ENCODE measurements around the gene UIMC1.

UIMC1 gene

DNA sequence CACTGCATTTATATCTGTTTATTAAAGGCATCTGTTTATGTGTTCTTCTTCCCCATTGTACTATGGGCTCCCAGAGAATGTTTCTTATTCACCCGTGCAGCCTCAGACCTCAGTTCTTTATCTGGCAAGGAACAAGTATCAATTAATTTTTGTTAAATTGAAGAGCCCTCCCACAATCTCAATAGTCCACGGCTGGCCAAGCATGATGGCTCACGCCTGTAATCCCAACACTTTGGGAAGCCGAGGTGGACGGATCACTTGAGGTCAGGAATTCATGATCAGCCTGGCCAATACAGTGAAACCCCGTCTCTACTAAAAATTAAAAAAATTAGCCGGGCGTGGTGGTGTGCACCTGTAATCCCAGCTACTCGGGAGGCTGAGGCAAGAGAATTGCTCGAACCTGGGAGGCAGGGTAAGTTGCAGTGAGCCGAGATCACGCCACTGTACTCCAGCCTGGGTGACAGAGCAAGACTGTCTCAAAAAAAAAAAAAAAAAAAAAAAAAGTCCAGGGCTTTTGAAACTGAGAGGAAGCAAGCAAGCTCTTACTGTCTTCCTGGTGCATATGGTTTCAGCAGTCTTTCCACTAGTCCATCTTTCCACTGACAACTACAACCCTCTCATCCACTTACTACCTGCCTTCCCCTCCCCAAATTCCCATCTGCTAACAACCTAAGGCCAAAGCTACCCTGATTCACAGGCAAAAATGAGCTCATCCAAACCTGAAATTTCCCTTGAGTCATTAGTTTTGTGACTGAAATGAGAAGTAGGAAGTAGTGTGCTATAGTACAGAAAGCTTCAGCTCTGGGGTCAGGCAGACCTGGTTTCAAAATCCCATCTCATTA is 105.1 kb downstream of the UIMC1 start:
- no peak for DNase-seq

DNA sequence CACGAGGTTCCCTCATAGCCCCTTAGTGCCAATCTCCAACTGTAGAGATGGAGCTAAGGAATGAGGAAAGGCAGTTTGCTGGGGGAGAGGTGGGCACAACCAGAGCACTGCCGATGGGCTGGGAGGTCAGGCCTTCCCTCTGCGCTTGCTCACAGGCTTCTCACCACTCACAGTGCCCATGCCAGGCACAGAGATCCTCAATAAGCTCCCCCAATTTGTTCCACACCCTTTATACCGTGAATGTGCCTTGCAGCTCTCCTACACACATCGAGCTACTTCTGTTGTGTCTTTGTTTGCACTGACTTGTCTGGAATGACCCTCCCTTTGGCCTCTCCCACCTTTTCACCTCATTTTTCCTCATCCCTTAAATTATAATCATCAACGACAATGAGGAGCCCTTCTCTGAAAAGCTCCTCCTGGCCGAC is 105.8 kb downstream of the UIMC1 start:
- DNase-seq: no peak

DNA sequence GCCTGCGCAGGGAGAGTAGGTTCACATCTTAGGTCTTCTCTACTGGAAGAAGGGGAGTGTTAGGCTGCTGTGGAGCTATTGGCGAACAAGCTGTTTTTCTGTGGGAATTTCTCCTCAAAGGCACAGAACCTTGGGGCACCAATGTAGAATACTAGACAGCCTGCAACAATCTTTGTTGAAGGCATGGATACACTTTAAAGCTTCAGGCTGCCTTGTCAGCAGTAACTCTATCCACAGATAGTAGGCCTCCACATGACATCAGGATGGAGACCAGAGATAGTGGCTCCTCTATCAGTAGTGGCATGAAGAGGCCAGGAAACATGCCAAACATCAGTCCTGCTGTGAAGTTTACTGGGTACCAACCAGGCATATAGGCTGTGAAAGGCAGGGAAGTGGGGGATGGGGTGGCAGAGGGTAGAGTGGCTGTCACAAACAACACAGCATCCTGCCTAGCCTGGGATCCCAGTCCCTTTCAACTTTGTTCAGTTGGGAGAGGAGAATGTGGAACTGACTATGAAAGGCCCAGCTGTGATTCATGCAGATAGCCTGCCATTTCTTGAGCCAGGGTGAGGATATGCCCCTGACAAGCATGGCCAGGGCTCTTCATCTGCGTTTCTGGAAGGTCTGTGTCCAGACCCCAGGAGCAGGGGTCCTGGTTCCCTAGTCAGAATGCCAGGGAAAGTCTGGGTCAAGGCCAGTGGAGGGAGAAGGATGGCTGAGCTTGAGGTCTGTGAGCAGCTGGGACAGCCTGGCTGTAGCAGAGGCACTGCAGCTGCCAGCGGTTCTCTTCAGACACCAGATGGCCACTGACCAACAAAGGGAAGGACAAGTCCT is 106.4 kb downstream of the UIMC1 start:
- DNase-seq: no peak

DNA sequence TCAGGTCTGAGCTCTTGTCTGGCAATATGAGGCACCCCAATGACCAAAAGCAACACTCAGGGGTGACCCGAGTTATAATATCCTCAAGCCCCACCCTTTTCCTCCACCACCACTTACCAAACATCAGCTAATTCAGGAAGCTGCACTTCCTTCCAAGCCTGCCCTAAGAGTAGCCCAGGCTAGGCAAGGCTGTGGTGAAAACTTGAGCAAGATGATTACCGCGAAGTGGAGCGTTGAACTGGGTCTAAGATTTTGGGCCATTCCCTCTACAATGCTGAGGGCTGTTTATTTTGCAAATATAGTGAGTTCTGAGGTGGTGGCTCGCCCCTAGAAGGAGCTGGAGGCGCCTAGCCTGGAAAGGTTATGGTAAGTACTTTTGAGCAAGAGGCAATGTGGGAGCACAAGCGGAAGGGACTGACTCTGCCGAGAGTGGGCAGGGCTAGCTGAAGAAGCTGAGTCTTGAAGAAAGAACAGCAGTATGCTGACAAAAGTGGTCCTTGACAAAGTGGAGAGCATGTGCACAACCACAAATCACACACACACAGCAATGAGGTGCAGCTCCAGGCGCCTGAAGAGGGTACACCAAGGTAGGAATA is 107.2 kb downstream of the UIMC1 start, which contains the start of gene HK3:
Gene HK3, minus strand, starts transcription at position 51 of the 596 bp plus-strand sequence. CDS start 3,187 bp downstream, outside the sequence.
- no peak for DNase-seq

DNA sequence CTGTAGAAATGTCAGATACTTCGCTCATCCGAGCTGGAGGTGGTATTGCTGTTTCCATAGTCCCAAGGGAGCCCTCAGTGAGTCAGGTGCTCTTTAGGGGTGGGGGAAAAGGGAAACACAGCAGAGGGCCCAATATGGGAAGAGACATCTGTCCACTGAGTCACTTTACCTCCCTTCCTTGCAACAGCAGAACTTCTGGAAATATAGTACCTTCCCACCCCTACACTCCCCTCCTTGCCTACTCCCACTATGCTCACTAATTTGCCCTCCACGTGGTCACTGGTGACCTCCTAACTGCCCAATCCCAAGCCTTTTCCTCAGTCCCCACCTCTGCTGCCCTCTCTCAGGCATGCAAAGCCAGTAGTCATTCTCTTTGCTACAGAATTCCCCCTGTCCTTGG is 109.3 kb downstream of the UIMC1 start:
- DNase-seq: no peak

DNA sequence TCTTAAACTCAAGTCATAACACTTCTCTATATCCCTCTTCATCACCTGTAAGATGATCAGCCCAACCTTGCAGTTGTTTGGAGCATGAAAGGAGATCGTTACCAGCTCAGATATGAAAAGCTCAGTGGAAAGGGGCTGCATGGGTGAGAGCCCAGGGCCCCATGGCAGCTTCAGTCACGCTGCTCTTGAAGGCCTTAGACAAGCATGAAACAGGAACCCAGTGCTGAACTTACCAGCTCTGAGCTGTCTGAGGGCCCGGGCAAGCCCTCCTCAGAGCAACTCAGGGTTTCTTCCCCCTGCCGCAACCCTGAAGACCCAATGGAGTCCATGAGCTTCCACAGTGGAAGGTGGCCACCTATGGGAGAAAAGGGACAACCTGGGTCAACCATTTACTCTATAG is 110.7 kb downstream of the UIMC1 start:
- no peak for DNase-seq

DNA sequence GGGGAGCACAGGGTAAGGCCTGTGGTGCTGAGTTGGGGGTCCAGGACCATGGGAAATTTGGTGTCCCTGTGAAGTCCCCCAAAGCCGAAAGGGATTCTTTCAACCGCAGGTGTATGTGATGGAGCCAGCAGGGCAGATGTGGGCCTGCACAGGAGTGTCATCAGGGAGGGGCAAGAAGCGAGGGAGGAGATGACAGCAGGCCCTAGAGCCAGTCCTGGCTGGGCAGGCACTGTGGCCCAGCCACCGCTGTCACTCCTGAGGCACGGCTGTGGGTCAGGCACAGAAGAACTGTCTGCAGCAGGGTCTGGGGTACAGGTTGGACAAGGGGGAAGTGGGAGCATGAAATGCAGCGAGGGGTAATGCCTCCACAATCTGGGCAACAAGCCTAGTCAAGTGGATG is 112.3 kb downstream of the UIMC1 start:
- DNase-seq: no peak

DNA sequence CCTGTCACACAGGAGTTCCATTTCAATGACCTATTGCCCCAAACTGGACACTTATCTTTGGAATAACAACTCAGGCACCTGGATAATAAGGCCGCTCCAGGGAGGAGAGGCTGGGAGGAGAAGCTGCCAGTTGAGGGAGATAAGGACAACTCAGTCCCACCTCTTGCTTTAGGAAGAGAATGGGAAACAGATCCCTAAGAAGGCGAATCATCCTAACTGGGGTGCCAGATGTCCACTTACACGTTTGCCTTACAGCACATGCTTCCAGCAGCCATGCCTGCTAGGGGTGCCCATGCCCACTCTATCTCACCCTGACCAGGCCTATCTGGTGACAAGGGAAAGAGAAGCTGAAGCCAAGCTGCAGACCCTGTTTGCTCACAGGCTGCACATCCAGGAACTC is 113.9 kb downstream of the UIMC1 start:
- DNase-seq: no peak

DNA sequence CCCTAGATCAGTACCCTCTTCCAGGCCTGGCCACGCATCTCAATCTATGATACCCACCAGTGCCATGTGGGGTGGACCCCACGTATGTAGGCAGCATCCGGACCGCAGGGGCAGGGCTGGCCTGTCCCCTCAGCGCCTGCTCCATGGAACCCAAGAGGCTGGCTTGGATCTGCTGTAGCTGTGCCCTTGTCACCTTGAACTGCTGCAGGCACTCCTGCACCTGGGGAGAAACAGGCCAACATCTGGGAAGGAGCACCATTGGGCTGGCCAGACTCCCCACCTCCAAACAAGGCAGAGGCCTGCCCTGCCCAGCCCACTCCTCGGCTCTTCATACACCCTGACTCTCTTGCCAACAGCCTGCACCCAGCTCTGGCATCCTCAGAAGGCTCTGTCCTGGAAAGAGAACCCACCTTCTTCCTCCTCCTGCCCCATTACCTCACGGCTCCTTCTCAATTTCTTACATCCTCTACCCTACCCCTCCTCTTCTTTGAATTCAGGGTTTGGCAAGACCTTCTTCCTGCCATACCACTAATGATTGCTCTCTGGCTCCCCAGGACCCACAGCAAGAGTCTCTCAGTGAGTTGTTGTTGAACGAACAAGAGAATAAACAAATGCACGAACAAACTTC is 115.1 kb downstream of the UIMC1 start:
- no peak for DNase-seq

DNA sequence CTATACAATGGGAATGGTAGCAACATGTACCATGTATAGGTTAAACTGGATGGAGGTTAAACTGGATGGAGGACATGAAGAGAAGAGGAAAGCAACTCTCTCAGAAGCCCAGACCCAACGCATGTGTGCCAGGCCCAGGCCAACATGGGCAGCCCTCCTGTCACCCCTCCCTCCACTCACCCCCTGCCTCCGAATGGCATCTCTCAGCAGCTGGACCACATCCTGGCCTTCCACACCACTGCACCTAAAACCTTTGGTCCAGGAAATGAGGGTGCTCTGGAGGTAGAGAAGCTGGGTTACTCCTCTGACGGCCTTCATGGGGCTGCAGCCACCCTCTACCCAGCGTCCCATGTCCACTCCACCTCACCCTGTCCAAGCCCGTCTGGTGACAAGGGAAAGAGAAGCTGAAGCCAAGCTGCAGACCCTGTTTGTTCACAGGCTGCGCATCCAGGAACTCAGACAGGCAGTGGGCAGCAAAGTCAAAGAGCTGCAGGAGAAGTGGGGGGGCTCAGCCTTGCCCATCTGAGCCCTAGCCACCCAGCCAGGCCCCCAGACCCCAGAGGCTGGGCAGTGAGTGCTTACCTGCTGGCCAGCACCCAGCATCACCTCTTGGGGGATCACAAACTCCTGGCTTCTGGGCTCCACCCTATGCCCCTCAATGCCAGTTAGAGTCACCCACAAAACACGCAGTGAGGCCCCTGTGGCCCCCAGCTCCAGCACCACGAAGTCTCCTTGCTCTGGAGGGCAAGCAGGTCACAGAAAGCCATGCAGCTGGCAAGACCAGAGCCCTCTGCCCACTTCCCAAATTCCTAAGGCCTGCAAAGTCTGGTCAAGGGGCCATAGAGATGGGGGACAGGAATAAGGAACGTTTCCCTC is 115.9 kb downstream of the UIMC1 start:
- DNase-seq: no peak

DNA sequence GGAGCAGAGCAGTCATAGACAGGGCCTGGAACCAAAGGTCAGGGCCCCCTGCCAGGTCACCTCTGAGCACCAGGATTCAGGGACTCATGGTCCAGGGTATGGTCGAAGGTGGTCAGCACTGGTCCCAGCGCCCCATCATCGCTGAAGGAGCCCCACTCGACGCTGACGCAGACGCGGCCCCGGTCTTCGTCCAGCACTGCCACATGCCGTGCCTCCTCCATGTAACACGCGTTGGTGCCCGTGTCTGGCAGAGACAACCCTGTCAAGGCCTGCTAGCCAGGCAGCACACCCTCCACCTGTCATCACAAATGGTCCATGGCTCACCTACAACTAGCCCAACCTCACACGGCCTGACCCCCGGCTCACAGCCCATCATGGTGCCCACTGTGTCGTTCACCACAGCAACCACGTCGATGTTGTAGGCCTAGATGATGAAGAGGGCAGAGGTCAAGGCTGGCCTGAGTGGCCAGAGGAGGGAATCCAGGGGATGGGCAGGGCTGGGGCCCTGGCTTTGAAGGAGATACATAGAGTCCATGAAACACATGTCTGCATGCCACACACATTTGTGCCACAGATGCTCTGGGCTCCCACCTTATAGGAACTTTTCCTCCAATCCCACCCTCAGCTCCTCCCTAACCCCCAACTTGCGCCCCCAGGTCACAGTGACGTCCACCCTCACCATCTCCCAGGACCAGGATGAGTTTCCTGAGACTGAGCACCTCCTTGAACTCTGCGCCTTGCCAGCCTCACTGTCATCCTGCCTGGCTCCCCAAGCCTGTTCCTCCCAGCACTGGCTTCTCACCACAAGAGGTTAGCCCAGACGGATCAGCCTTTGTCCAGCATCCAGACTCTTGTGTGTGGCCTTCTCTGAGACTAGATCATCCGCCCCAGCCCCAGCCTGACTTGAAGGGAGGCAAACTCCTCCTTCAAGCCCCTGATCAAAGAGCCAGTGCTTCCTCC is 117.0 kb downstream of the UIMC1 start:
- DNase-seq: no peak

DNA sequence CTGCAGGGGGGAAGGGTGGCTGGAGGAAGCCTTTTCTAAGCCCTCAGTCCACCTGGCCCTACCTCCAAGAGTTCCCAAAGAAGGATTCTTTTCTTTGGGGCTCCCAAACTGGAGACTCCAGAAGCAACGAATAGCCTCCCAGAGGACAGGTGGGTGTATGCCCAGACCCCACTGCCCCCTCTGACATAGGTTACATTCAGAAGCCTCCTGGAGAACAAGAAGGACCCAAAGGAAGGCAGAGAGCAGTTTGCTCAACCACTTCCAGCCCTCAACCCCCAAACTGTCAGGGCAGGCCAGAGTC is 117.8 kb downstream of the UIMC1 start:
- no peak for DNase-seq

DNA sequence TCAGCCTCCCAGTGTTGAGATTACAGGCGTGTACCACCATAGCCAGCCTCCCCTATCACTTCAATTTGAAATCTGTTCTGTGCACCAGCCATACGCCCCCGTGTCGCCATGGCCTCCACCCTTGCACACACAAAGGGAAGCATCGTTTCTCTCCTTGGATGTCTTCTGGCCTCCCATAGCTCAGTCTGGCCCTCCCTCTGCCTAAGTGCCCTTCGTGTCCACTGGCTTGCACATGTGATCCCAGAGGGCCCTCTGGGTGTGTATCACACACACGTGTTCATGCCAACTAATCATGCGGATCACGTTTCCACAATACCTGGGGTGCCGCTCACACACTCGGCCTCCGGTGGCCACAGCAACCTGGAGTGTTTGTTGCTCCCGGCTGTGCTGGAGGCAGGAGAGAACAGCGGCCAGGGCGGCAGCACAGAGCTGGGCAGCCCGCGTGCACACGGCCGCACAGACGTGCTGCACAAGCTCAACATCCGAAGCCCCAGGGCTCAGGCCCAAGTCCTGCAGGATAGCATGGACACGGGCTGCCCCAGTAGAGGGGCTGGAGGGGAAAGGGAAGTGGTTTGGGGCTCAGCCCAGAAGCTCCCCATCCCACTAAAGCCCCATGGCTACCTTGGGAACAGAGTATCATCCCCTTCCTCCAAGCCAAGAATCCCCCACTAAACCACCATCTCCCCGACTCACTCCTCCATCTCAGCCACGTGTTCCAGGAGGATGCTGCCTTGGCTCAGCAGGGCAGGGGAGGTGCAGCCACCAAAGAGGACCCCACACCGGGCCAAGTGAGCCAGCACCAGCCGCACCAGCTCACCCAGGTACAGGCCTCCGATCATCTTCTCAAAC is 118.3 kb downstream of the UIMC1 start:
- DNase-seq: no peak

DNA sequence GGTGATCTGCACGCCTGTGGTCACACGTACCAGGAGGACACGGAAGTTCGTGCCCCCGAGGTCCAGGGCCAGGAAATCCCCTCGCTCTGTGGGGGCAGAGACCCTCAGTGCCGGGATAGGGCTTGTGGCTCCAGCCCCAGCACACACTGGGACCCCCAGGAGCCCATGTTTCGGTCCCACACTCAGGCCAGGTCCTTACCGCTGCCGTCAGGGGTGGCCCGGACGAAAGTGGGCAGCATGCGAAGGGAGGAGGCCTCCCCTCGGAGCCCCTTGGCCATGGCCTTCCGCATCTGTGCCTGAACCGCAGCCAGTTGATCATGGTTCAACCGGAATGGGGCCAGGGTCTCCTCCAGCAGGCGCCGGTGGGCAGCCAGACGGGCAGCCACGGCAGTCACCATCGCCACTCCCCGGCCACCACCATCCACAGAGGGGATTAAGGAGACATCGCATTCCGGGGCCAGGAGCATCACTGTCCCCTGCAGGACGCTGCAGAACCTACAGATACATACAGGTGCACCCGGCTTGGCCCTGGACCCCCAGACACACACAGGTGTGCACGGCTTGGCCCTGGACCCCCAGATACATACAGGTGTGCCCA is 119.2 kb downstream of the UIMC1 start:
- no peak for DNase-seq

DNA sequence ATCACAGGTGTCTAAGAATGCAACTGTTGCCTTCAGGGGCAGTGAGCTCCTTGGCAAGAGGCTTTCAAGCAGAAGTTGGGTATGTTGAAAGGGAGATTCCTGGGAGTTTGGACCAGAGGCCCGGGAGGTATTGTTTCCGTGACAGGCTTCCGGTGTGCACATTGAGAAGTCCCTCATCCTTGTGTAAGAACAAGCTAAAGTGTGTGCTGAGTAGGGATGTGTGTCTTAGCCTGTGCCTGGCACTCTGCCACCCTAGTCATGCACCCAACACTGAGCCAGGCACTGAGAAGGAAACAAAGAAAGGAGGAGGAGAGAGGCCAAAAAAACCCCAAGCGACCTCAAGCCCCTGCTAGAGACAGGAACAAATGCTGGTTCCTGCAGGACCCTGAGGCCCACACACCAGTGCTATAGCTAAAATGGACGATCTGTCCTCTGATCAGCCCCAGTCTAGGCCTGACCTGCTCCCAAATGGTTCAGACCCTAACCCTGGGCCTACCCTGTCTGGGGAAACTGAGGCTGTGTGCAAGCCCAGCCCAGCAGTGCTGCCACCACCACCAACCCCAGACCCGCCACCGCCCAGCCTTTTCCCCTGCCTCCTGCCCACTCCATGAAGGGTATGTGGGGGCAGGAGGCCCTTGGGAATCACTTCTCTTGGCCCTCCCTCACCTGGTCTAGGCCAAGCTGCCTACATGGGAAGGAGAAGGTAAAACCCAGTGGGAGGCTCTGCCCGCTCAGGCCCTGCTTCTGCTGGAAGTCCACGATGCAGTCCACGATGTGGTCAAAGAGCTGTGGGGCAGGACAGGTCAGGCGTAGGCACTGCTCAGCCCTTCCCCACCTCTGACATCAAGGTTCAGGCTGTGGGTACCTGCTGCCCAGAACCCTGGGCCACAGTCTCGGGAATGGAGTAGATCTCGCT is 120.0 kb downstream of the UIMC1 start:
- no peak for DNase-seq

DNA sequence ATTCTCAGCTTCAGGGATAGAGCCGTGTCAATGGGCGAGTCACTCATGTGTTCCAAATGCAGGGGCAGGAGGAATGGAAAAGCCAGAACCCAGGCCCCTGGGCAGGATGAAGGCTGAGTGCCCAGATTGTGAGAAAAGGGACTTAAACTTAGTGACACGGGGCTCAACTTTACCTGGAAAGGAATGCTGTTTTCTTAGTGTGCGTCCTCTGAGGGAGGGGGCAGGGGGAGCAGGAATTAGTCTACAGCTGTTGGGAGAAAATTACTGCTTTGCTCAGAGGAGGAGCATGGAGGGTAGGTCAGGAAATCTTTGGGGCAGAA is 122.0 kb downstream of the UIMC1 start:
- no peak for DNase-seq

DNA sequence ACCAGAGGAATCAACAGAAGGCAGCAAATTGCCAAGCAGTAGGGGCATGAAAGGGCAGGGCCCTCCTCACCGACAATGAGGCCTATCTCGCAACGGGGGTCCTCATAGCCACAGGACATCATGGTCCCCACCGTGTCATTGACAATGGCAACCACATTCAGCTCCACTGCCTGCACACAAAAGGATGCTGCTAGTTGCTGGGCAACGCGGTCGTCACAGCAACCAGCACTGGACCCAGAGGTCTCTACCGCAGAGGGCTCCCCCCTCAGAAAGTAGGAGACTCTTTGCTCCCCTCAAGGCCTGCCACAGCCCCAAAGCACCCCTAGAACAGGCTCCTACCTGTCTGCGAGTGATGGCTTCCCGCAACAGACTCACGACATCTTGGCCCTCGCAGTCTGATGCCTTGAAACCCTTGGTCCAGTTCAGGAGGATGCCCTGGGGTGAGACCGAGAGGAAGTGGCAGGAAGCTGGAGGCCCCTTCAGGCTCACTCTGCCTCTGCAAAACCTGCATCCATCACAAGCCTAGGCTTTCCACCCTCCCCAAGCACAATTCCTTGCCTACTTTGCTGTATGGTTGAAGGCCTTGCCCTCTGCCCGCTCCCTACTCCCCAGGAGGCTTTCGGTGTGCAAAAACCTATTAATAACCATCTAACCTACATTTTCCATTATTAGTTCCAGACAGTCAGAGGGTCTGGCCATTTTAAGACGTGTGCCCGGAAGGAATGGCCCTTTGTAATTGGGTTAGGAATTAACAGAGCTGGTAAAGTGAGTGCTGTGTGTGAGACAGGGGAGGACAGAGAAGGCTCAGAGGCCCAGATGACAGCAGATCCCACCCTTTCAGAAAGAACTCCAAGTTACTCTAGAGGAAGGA is 122.6 kb downstream of the UIMC1 start:
- no peak for DNase-seq

DNA sequence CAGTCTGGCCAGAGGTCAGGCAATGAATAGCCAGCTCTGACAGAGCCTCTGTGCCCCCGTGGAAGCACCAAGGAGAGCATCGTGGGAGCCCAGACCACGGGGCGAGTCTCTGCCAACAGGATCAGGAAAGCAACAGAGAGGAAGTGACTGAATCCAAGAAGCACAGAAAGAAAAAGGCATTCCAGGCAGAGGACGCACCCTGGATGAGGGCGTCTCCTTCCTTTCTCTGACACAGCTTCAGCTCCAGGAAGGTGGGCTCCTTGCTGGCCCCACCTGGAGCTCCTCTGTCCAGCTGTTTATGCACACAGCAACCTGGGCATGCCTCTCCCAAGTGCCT is 124.0 kb downstream of the UIMC1 start:
- DNase-seq: no peak

Measured in NCI-H1694 treated with DMSO at 0.1 percent for 48 hours (cell line).